Measurements from ENCODE around the gene DHRS12. TPM values are rescaled to one million over a fixed set of nuclear protein-coding genes. Genes with fewer than 3 reads are reported as not detected.

The DHRS12 gene
- total RNA-seq, 1 donor, result 3.3 TPM

- Histone ChIP-seq H3K79me2 (ENCODE audit: insufficient read depth, low read length) (peaks cover 19% of the 10 kb centered on the region), H3K9me3 (ENCODE audit: low read depth, low read length) (peaks cover 7% of the 10 kb centered on the region), H3K4me1 (ENCODE audit: insufficient read depth, low read length) (no peaks in the 10 kb centered on the region), H2AFZ (ENCODE audit: low read length) (no peak overlapping the region), H3K27me3 (ENCODE audit: insufficient read depth, low read length) (no peaks in the 10 kb centered on the region), H3K27ac (ENCODE audit: low read depth, low read length) (no peak overlapping the region), H4K20me1 (ENCODE audit: insufficient read depth, low read length) (no peaks in the 10 kb centered on the region), H3K36me3 (ENCODE audit: insufficient read depth, low read length) (peaks cover 33% of the 10 kb centered on the region), H3K4me2 (ENCODE audit: insufficient read depth, low read length) (no peak overlapping the region), H3K4me3 (ENCODE audit: insufficient read depth, low read length) (no peak overlapping the region)
- no peak for DNase-seq (ENCODE audit: insufficient read length, low spot score, missing footprints)
- TF ChIP-seq, protein P1, sequence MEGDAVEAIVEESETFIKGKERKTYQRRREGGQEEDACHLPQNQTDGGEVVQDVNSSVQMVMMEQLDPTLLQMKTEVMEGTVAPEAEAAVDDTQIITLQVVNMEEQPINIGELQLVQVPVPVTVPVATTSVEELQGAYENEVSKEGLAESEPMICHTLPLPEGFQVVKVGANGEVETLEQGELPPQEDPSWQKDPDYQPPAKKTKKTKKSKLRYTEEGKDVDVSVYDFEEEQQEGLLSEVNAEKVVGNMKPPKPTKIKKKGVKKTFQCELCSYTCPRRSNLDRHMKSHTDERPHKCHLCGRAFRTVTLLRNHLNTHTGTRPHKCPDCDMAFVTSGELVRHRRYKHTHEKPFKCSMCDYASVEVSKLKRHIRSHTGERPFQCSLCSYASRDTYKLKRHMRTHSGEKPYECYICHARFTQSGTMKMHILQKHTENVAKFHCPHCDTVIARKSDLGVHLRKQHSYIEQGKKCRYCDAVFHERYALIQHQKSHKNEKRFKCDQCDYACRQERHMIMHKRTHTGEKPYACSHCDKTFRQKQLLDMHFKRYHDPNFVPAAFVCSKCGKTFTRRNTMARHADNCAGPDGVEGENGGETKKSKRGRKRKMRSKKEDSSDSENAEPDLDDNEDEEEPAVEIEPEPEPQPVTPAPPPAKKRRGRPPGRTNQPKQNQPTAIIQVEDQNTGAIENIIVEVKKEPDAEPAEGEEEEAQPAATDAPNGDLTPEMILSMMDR (IDR thresholded peaks at IDR 0.05; ENCODE audit: extremely low read depth, low read depth, low read length), result no peak
These were observed 57.2 kb downstream of the DHRS12 start for GRCh38 chr13:51746802-51747201.

DNA sequence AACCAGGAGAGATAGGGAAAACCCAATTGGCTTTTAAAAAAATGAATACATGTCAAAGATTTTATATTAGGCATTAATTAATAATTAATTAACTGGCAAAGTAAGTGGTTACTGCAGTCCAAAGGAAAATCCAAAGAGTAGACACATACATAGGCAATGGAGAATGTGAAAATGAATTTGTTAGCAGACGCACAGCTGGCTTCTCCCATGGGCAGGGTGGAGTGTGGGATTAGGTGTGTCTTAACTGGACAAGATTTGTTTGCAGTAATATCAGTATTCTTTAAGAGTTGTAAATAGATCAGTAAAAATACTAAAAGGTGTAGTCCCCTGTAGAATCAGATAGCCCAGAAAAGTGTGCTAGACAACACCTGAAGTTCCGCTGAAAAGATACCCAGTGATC is 58.7 kb downstream of the DHRS12 start:
- Histone ChIP-seq H4K20me1 (ENCODE audit: insufficient read depth, low read length) (no peaks in the 10 kb centered on the region), H3K4me1 (ENCODE audit: insufficient read depth, low read length) (peaks cover 4% of the 10 kb centered on the region), H3K4me2 (ENCODE audit: insufficient read depth, low read length) (no peak overlapping the region), H3K9me3 (ENCODE audit: low read depth, low read length) (peaks cover 7% of the 10 kb centered on the region), H3K4me3 (ENCODE audit: insufficient read depth, low read length) (no peak overlapping the region), H3K79me2 (ENCODE audit: insufficient read depth, low read length) (peaks cover 19% of the 10 kb centered on the region), H2AFZ (ENCODE audit: low read length) (no peak overlapping the region), H3K27me3 (ENCODE audit: insufficient read depth, low read length) (no peaks in the 10 kb centered on the region), H3K27ac (ENCODE audit: low read depth, low read length) (no peak overlapping the region), H3K36me3 (ENCODE audit: insufficient read depth, low read length) (peaks cover 34% of the 10 kb centered on the region)
- DNase-seq (ENCODE audit: insufficient read length, low spot score, missing footprints), result no peak
- TF ChIP-seq, protein P1 (IDR thresholded peaks at IDR 0.05; ENCODE audit: extremely low read depth, low read depth, low read length), result no peak

- Histone ChIP-seq H3K4me2 (ENCODE audit: insufficient read depth, low read length) (no peak overlapping the region), H3K36me3 (ENCODE audit: insufficient read depth, low read length) (peaks cover 35% of the 10 kb centered on the region), H3K4me3 (ENCODE audit: insufficient read depth, low read length) (no peak overlapping the region), H2AFZ (ENCODE audit: low read length) (no peak overlapping the region), H3K79me2 (ENCODE audit: insufficient read depth, low read length) (peaks cover 16% of the 10 kb centered on the region), H3K4me1 (ENCODE audit: insufficient read depth, low read length) (peaks cover 4% of the 10 kb centered on the region), H3K27me3 (ENCODE audit: insufficient read depth, low read length) (no peaks in the 10 kb centered on the region), H4K20me1 (ENCODE audit: insufficient read depth, low read length) (no peaks in the 10 kb centered on the region), H3K9me3 (ENCODE audit: low read depth, low read length) (peaks cover 2% of the 10 kb centered on the region), H3K27ac (ENCODE audit: low read depth, low read length) (no peak overlapping the region)
- no peak for DNase-seq (ENCODE audit: insufficient read length, low spot score, missing footprints)
- TF ChIP-seq, protein P1 (IDR thresholded peaks at IDR 0.05; ENCODE audit: extremely low read depth, low read depth, low read length), result no peak
These were observed 61.4 kb downstream of the DHRS12 start for GRCh38 chr13:51742611-51743010.

DNA sequence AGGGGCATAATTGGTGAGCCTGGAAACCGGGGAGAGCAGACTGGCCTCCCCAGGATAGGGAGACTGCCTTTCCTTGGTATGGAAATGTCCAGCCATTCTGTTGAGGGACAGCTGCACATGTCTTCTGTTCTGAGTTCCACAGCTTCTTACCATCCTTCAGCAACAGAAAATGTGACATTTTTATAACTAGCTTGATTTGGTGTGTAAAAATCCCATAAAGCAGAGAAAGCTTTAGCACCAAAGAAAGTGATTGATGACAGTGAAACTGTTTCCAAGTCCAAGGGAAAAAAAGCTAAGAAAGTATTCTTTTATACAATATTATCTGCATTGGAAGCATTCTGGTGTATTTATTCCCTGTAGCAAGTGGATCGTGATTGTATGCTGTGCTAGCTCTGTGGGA is 61.9 kb downstream of the DHRS12 start:
- no peak overlapping the region for H3K27ac ChIP-seq (ENCODE audit: low read depth, low read length)
- H3K27me3 ChIP-seq (ENCODE audit: insufficient read depth, low read length), result no peaks in the 10 kb centered on the region
- H3K4me3 ChIP-seq (ENCODE audit: insufficient read depth, low read length), result no peak overlapping the region
- peaks cover 31% of the 10 kb centered on the region for H3K36me3 ChIP-seq (ENCODE audit: insufficient read depth, low read length)
- H3K79me2 ChIP-seq (ENCODE audit: insufficient read depth, low read length), result peaks cover 17% of the 10 kb centered on the region
- peaks cover 4% of the 10 kb centered on the region for H3K4me1 ChIP-seq (ENCODE audit: insufficient read depth, low read length)
- H2AFZ ChIP-seq (ENCODE audit: low read length), result no peak overlapping the region
- no peaks in the 10 kb centered on the region for H3K9me3 ChIP-seq (ENCODE audit: low read depth, low read length)
- TF ChIP-seq, protein P1 (IDR thresholded peaks at IDR 0.05; ENCODE audit: extremely low read depth, low read depth, low read length), result no peak
- H4K20me1 ChIP-seq (ENCODE audit: insufficient read depth, low read length), result no peaks in the 10 kb centered on the region
- DNase-seq (ENCODE audit: insufficient read length, low spot score, missing footprints), result no peak
- H3K4me2 ChIP-seq (ENCODE audit: insufficient read depth, low read length), result no peak overlapping the region

All from osteoblast (primary cell).